Omental fat pad (tissue), 4 donors: Measurements from ENCODE around the gene GBE1. TPM values are rescaled to one million over a fixed set of nuclear protein-coding genes. Genes with fewer than 3 reads are reported as not detected.

Source experiments
- ATAC-seq: fragments of 150-250 bp; one replicate; pipeline ENCODE4 v1.9.1; 2016; ENCODE audit warnings: mild to moderate bottlenecking, moderate library complexity; ENCODE audit not compliant: low FRiP score
- DNase-seq: peaks from one replicate; pipeline ENCODE4 v3.0.0-alpha.2; 2019; ENCODE audit warnings: low spot score
- CTCF ChIP-seq, 3 donors: fragments of 450-650 bp; IDR thresholded peaks; one replicate each; pipeline ENCODE4 v1.5.1; 2016 to 2017; ENCODE audit warnings: antibody characterized with exemption in 3 of 3, mild to moderate bottlenecking in 3 of 3, moderate library complexity in 2 of 3
- total RNA-seq, 4 donors: library from RNA; depleted of rRNA; stranded (reverse); fragments of >200 nt; gene quantifications; one replicate each; pipeline ENCODE4 v1.1.0, GENCODE V29; 2016

Gene GBE1
- total RNA-seq, 4 donors from 2014 or later: 101 to 140 (median 118) TPM

- TF ChIP-seq CTCF (IDR thresholded peaks at IDR 0.05): no peak
- no peak for DNase-seq
- no peak for ATAC-seq
Measured at GRCh38 chr3:81470524-81471278, 290.7 kb downstream of the GBE1 start.

- ATAC-seq (no peak), DNase-seq (no peak)
- no peak for TF ChIP-seq CTCF (IDR thresholded peaks at IDR 0.05)
Measured at GRCh38 chr3:81468391-81468790, 293.1 kb downstream of the GBE1 start.

- ATAC-seq (no peak), DNase-seq (no peak)
- no peak for TF ChIP-seq CTCF (IDR thresholded peaks at IDR 0.05)
Measured at GRCh38 chr3:81466201-81466560, 295.3 kb downstream of the GBE1 start.

GRCh38 chr3:81465510-81466200 is 295.8 kb downstream of the GBE1 start:
- DNase-seq: no peak
- no peak for ATAC-seq
- TF ChIP-seq CTCF (IDR thresholded peaks at IDR 0.05): no peak

- ATAC-seq (no peak), DNase-seq (no peak)
- TF ChIP-seq CTCF (IDR thresholded peaks at IDR 0.05): no peak
Measured at GRCh38 chr3:81463781-81464180, 297.7 kb downstream of the GBE1 start.

- DNase-seq (no peak), ATAC-seq (no peak)
- no peak for TF ChIP-seq CTCF (IDR thresholded peaks at IDR 0.05)
Measured at GRCh38 chr3:81462921-81463320, 298.5 kb downstream of the GBE1 start.

GRCh38 chr3:81459733-81460132 is 301.7 kb downstream of the GBE1 start:
- ATAC-seq: no peak
- DNase-seq: no peak
- no peak for TF ChIP-seq CTCF (IDR thresholded peaks at IDR 0.05)
